Middle frontal gyrus (tissue), 1 donor: ENCODE results near the gene AOPEP.
"Not testable (repeated sequence)": the region's sequence is repeated elsewhere in the genome, so short reads cannot be mapped to it uniquely, and the experiment has no call there.

Experiments
- DNase-seq: peaks from one replicate; pipeline ENCODE4 v3.0.0-alpha.2; 2015; ENCODE audit warnings: low spot score; ENCODE audit errors: extremely low spot score

AOPEP gene

DNA sequence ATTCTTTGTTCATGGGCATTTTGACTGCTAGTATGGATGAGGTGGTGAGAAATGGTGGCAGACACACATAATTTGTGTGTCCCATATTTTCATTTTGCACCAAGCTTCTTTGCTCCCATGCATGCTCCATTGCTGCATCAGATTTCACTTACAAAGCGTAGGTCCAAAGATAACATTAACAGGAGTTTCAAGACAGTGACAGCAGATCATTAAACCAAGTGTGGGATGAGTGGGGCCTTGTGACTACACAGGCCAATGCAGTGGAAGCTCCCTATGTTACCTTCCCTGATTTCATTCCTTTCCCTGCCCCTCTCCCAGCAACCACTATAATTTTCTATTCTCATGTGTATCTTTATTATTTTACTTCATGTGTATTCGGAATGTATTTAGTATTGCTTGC lies 142.0 kb downstream of the AOPEP start:
- DNase-seq: no peak

DNA sequence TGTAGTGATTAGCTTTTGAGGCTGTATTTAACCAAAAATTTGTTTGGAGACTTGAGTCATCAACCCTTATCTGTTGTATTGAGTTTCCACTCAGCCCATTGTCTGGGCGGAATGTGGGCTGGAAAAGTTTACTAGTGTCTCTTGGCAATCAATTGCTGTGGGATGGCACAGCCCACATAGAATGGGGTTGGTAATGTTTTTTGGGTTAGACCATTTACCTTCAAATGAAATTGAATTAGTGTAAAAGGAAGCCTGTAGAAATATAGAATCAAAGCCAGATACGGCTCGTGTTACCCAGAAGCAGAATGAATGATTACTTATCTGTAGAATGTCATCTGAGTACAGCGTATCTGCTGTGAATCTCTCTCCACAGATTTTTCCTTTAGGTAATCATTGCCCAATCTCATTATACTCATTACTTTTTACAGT lies 142.9 kb downstream of the AOPEP start:
- no peak for DNase-seq

DNA sequence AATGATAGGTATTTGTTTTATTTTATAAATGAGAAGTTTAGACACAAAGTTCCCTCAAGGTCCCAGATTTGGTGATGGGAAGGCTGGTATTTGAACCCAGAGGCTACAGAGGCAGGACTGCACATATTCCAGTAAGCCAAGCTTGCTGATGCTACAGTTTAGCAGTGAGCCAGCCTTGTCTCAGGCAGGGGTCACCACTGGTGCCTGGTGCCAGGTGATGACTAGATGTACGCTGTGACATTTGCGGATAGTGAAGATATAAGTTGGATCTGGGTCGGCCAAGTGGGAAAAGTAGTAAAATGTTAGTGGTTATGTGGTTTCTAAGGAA lies 143.9 kb downstream of the AOPEP start:
- DNase-seq: no peak

DNA sequence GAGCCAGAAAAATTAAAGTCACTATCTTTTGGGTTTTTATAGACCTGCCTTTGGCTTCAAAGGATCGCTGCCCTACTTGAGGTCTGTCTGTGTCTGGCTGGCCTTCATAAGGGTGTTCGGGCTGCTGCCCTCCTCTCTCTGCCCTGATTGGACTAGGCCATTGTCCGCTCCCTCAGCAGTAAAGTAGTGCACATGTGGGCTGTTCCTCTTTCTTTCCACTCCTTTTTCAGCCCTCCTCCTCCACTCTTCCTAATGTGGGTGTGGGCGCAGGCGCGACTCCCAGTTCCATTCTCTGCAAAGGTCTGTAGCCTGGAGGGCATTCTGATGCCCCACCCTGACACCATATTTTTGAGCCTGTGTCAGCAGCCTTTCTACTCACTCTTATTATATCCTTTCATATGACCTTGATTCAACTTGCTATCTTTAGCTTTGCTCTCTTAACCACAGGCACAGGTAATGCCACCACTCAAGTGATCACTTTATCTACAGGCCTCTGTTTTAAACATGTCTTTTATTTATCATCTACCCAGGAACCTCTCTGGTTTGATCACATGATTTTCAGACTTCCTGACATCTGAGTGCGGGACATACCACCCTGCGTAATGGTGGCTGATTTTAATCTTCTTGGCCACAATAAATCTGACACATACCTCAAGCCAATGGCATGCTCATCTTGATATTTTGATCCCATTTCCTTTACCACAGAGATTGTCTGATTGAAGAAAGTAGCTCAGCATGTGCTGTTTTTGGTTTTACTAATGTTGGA lies 144.5 kb downstream of the AOPEP start:
- no peak for DNase-seq

DNA sequence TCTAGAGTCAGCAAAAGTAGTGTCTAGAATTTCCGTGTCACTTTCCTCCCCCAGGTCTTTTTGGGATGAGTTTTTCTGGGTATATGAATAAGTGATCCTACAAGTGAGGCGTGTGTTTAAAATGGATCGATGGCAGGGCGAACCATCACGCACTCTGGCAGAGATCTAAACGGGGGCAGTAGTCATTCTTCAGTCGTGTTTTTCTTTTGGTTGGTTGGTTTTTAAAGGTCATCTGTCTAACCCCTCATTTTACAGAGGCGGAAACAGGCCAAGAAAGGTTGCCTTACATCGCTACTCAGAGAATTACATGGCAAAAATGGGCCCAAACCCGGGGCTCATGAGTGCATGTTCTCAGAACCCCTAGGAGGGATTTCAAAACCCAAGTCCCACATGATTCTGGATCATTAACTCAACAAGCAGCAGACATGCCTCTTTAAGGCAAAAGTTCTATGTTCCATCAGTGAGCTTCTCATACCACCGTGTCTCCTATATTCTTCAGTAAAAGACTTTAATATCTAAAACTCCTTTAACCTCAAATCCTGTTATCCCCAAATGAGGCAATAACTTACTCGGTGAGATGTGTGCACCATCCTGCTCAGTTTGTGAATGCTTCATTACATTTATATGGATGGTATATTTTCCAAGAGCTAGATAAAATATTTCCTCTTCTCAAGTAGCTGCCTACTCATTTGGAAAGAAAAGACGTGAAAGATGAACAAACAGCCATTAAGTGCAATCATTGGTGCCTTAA lies 145.8 kb downstream of the AOPEP start:
- DNase-seq: no peak

DNA sequence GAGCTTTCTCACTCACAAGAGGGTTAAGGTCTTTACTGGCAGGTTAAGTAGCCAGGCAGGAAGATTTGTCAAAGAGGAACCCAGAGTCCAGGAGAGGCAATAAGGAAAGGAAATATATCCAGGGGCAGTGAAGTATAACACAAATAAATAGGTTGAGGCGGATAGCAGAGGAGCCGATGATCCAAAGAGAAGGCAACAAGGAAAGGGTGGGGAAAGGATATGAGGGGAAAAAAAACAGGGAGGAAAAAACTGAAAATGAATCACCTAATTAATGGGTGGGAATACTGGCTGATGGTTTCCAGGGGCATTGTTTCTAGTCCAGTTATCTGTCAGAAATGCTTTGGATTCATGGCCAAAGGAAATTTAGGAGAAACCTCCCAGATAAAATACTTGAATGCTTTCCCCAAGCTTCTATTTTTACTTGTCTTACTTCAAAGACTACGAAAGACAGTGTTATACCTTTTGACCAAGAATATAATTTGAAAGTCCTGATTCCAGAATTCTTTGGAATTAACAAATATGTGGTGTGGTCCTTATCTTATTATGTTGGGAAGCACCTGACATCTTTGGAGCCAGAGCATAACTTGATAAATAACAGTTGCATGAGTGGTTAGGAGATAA lies 146.5 kb downstream of the AOPEP start:
- DNase-seq: no peak

DNA sequence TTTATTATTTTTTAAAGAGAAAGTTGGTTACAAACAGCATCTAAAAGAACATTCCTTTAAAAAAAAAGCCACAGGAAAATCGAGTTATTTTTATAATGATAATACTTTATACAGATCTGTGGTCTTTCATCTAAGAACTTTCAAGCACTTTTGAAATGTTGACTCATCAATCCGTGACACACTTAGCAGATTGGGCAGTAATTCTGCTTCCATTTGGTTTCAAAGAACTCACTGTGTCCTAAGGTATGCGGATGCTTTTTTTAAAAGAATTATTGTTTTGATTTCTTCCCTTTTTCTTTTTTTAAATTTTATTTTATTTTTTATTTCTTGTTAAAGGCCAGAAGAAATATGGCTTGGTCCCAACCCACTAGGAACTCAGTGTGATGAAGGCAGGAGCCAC lies 147.8 kb downstream of the AOPEP start:
- no peak for DNase-seq

DNA sequence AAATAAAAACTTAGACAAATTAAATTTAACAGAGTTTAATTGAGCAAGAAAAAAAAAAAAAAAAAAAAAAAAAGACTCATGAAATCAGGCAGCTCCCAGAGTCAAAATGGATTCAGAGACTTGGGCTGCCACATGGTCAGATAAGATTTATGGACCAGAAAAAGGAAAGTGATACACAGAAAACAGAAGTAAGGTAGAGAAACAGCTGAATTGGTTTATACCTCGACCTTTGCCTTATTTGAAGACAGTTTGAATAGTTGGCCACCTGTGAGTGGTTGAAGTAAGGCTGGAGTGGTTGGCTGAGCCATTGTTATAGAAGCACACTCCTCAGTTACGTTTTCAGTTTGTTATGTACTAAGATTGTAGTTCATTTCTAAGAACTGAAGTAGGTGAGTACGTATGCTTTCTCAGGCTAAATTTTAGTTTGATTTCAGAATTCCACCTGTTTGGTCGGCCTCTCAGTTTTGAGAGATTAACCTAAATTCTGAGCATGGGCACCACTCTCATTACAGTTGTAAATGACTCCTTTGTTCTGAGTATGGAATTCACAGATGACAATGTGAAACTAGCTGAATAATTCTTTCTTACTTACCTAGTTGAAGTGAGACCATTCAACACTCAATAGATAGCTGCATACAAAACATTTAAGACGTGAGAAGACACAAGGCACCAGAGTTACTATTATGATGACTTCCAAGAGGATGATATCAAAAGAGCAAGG lies 149.0 kb downstream of the AOPEP start:
- no peak for DNase-seq

DNA sequence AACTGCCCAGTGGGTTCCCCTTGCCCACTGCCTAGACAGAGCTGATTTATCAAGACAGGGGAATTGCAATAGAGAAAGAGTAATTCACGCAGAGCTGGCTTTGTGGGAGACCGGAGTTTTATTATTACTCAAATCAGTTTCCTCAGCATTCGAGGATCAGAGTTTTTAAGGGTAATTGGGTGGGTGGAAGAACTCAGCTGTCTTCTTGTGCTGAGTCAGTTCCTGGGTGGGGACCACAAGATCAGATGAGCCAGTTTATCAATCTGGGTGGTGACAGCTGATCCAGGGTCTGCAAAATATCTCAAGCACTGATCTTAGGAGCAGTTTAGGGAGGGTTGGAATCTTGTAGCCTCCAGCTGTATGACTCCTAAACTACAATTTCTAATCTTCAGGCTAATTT lies 152.3 kb downstream of the AOPEP start:
- DNase-seq: not testable (repeated sequence)

DNA sequence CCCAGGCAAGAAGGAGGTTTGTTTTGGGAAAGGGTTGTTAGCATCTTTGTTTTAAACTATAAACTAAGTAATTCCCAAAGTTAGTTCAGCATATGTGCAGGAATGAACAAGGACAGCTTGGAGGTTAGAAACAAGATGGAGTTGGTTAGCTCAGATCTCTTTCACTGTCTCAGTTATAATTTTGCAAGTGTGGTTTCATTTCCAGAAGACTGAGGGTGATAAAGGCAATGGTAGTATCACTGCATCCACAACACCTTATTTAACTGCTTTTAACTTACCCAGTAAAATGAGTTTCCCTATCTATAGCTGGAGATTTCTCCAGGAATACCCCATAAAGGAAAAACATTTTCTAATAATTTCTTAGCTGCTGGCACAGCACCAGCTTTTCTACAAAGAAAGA lies 152.7 kb downstream of the AOPEP start:
- DNase-seq: no peak

DNA sequence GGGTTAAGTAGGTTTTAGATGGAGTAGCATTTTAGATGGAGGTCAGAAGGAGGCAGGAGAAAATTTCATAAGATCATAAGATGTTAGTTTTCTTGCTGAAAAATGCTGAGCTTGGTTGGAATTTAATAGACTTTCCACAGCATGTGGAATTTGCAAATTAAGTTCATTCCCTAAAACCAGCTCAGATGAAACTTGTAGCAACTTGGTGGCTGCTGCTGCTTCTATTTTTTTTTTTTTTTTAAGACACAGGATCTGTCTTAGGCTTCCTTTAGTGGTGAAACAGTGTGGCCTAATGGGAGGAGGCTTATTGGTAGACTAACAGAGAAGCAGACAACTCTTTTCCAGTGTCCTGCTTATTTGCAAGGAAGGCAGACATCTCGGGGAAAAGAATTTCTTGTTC lies 154.5 kb downstream of the AOPEP start:
- no peak for DNase-seq

DNA sequence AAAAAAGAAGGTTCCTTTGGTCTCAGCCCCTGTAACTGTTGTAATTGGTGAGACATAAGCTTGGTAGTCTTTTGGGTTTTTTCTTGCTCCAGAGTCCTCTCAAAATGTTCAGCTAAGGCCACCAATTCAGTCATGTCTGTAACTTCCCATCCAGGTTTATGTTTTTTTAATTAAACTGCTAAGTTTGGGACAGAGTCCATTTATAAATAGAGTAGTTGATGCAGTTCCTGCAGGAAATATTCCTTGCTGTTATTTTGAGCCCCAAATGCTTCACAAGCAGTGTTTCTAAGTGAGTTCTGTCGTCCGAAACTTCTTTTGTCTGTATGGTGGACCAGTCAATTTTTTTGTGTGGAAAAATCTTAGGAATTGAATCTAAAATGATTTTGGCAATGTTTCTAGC lies 155.0 kb downstream of the AOPEP start:
- DNase-seq: no peak

DNA sequence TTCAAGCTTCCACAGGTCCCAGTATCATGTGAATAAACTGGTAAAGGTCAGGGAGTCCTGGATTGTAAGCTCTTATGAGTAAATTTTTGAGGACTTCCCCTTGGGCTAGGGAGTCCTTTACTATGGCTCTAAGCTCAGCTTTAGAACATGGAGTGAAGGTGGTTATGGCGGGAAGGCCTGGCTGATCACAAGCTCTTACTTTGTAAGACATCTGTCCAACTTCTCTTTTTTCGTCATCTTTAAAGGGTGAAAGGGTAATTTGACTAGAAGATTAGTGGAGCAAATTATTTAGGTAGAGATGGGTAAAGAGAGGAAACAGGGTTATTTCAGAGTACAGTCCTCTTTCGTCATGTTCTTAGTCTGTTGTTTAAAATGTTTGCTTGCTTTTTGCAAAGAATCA lies 155.4 kb downstream of the AOPEP start:
- DNase-seq: no peak

DNA sequence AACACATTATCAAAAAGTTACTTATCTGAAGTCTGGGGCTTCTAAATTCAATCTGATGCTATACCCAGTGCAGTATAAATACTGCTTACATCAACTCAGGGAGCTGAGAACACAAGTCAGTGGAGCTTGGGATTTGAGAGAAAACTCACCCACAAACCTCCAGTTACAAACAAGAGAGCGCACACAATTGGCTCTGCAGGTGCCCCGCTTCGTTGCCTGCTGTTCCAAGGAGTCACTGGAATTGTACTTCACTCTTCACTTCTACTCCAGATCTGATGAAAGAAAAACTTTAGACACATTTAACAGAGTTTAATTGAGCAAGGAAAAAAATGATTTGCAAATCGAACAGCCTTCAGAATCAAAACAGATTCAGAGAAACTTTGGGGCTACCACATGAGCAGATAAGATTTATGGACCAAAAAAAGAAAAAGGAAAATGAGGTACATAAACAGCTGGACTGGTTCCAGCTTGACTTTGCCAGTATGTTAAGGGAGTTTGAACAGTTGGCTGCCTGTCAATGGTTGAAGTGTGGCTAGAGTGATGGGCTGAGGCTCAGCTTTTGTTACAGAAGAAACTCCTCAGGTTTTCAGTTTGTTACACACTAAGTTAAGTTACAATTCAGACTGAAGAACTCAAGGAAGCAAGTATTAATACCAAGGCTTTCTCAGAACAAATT lies 156.6 kb downstream of the AOPEP start:
- no peak for DNase-seq

DNA sequence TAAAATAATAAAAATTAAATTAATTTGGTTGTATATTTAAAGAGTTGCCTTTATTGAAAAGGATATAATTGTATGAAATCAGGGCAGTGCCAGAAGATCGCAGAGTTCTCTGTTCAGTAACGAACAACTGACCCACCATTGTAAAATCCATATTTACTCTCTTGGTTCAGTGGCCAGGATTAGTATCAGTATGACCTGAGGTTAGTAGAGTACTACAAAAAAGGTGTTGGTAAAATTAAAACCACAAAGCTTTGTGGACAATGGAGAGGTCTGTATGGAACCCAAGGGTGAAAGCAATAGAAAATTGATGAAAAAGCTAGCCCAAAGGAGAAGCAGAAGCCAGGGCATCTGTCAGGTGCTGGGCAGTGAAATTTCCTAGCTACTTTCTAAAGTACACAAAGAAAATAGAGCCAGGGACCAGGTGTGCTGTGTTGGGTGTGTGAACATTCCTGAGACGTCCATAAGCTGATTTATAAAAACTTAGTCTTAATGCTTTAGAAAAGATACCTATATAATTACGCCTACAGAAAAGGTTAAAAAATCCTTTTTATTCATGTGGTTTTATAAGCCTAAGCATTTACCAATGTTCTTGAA lies 159.5 kb downstream of the AOPEP start:
- no peak for DNase-seq

DNA sequence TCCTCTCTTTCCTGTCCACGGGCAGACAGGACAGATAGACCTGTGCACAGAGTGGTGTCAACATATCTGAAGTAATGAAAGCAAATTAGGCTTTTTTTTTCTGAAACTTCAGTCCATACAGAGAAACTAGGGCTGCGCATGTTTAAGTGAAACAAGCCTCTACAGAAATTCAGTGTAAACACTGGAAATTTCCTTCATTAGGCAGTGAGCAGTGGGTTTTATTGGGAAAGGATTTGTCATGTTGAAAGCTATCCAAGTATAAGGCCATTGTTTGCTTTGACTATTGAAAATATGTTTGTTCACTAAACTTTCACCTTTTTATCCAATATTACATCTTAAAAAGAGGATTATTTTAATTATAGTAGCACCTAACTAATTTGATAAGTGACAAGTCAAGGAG lies 161.2 kb downstream of the AOPEP start:
- DNase-seq: no peak

DNA sequence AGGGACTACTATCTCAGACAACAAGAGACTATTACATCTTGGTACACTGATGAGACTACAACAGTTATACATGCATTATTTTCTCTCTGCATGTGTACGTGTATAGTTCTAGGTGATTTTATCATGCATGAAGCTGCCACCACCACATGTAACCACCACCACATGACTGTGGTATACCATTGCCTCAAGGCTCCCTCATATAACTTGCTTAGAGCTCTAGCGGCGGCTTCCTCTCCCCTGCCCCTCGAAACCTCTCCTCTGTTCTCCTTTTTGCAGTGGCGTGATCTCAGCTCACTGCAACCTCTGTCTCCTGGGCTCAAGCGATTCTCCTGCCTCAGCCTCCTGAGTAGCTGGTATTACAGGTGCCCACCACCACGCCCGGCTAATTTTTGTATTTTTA lies 162.3 kb downstream of the AOPEP start:
- DNase-seq: no peak

DNA sequence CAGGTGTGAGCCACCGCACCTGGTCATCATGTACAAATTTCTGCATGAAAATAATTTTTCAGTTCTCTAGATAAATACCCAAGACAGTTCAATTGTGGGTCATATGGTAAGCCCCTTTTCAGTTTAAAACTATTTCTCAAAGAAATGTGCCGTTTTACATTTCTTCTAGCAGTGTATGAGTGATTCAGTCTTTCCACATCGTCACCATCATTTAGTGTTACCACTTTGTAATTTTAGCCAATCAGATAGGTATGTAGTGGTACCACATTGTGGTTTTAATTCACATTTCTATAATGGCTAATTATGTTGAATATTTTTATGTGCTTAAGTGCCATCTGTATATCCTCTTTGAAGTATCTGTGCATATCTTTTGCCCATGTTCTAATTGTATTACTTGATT lies 163.1 kb downstream of the AOPEP start:
- DNase-seq: no peak

DNA sequence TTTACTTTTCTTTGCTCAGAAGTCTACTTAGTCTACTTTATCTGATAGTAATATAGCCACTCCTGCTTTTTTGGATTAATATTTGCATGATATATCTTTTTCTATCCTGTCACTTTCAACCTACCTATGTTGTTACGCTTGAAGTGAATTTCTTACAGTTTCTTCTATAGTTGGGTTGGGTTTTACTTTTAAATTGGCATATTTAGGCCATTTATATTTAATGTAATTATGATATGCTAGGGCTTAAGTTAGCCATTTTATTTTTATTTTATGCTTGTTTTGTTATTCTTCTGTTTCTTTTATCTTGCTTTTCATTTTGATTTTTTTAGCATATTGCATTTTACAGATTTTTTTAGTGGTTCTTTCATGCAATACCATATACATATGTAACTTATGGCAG lies 164.7 kb downstream of the AOPEP start:
- DNase-seq: no peak

DNA sequence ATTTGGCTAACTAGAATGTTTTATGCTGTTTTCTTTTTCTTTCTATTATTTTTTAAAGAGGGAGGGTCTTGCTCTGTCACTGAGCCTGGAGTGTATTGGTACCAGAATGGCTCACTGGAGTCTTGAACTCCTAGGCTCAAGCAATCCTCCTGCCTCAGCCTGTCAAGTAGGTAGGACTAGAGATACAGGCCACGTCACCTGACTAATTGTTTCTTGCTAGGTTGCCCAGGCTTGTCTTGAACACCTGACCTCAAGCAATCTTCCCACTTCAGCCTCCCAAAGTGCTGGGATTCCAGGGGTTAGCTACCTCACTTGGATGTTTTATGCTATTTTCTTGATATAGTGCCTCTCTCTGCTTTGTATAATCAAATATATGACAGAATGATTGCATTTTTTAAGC lies 166.2 kb downstream of the AOPEP start:
- no peak for DNase-seq

DNA sequence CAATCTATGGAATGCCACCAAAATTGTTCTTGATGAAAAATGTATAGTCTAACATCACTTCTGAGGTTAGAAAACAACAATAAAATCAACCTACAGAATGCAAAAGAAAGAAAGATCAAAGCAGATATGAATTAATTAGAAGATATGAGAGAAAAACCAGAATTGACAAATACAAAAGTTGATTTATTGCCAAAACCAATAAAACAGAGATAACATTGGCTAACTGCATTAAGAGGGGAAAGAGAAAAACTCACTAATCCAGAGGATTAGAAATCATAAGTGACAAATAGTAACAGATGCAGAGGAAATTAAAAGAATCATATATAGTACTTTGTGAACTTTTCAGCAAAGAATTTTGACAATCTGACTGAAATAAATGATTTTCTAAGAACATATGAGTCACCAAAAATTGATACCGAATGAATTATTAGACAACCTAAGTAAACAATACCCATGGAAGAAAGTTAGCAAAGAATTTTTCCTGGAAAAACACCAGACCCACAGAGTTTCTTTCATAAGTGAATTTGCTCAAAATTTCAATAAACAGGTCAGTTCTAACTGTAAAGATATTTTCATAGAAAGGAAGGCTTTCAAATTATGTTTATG lies 167.7 kb downstream of the AOPEP start:
- no peak for DNase-seq
